ENCODE data around the gene CNTNAP5.

- no peak for TF ChIP-seq EZH2 (IDR thresholded peaks at IDR 0.05; ENCODE audit: borderline replicate concordance, insufficient read depth, low read depth, low read length, poor library complexity, severe bottlenecking)
- no peak for TF ChIP-seq CTCF (IDR thresholded peaks at IDR 0.05)
These were observed 577.7 kb downstream of the CNTNAP5 start for GRCh38 chr2:124602759-124603158.
